DMS53 (cell line): ENCODE data around the gene ACTL10.
A peak's percentile ranks its signal among the peaks of the same experiment; 100 is the strongest.

ENCODE experiments used
- DNase-seq: peaks from one replicate; lab custom pipeline; 2025; lab: John Stamatoyannopoulos, UW

The ACTL10 gene

DNA sequence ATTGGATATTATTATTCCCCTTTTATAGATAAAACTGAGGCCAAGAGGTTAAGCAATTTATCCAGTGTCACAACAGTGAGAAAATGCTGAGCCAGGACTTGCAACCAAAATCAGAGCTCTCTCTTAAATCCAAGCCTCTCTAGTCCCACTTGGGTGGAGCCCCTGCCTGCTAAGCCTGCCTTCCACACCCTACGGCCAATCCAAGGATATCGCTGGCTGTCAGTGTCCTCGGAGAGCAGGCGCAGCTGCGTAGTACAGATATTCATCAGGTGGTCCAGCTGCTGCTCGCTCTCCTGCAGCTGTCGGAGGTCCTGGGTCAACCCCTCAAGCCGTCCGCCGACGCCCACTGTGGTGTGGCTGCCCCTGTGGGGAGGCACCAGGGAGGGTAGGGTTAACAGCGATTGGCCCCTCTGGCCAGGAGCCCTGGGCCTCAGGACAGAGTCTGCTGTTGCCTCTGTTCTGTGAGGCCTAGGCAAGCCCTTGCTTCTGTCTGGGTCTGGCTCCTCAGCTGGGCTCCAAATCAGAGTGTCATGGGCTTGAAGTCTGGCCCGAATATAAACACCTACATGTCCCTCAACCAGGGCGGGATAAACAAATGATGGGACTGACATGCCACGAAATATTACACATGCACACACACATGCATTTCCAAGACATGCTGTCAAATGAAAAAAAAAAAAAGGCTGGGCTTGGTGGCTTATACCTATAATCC lies 11.4 kb downstream of the ACTL10 start:
- no peak for DNase-seq

DNA sequence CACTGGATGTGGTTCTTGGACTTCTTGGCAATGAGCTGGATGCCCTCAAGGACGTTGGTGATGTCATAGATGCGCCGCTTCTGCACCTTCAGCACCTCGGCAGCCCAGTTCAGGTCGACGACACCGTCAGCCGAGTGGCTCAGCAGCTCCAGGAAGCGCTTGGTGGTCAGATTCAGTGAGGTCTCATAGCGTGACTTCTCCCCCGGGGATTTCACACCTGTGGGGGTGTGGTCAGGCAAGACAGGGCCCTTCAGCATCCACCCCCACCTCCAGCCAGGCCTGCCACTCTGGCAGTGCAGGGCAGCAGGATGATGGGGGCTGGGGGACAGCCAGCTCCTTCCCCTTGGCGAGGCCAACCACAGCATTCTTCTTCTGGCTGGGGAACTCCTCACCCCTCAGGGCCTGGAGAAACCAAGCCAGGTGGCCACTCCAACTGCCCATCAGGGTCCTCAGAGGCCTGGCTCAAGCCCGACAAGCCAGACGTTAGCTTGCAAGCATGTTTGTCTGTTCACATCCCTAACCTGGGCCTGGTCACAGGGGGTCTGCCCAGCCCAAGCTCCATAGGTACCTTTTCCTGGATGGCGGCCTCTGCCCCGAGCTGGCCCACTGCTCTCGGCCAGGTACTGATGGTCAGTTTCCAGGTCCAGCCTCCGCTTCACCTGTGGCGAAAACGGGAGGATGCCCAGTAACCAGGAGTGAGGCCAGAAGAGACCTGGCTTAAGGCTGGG lies 13.2 kb downstream of the ACTL10 start:
- no peak for DNase-seq

DNA sequence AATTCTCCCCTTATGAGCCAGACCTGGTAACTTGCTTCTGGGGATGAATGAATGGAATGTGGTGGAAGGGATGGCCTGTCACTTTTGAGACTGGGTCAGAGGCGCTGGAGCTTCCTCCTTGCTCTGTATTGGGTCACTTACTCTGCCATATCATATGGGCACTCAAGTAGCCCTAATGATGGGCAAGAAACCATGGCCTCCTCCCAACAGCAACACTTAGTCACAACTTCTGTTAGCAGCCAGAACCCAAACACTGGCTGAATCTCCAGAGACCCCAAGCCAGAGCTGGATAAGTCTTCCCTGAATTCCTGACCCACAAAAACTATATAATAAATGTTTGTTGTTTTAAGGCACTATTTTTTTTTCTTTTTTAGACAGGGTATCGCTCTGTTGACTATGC lies 13.9 kb downstream of the ACTL10 start:
- DNase-seq = no peak

DNA sequence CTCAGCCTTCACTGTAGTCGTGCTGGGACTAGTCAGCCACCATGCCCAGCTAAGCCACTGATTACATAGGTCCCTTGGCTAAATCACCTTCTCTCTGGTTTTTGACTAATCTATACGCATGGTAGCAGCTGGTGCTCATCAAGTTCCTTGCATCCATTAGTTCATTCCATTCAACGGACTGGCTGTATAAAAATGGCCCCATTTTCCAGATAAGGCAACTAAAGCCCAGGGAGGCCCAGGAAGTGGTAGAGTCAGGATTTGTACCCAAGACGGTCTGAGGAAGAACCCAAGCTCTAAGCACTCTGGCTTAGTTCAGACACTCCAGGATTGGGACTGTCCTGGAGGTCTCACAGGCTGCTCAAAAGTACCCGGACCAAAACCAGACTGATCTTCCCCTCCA lies 14.5 kb downstream of the ACTL10 start:
- no peak for DNase-seq

DNA sequence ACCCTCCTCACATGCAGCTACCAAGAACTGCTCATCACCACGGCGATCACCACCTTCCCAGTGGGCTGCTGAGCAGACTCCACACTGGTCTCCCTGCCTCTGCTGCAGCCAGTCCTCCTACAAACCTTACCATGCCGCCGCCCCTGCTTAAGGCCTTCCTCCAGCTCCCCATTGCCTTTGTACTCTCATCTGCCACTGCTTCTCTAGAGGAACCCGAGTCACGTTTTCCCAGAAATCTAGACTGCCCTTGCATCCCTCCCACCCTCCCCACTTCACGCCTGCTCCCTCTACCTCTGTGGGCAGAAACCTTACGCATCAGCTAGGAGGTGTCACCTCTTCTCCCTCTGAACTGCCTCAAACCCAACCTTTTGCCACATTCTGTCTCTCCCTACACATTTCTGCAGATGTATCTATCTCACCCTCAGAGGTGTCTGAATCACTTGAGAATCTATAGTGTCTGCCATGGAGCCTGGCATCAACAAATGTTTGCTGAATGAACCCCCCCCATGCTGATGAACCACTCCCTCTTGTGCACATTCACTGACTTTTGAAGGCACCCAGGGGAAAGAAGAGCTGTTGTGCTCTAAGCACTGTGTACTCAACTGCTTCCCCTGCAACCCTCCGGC lies 15.1 kb downstream of the ACTL10 start:
- no peak for DNase-seq

DNA sequence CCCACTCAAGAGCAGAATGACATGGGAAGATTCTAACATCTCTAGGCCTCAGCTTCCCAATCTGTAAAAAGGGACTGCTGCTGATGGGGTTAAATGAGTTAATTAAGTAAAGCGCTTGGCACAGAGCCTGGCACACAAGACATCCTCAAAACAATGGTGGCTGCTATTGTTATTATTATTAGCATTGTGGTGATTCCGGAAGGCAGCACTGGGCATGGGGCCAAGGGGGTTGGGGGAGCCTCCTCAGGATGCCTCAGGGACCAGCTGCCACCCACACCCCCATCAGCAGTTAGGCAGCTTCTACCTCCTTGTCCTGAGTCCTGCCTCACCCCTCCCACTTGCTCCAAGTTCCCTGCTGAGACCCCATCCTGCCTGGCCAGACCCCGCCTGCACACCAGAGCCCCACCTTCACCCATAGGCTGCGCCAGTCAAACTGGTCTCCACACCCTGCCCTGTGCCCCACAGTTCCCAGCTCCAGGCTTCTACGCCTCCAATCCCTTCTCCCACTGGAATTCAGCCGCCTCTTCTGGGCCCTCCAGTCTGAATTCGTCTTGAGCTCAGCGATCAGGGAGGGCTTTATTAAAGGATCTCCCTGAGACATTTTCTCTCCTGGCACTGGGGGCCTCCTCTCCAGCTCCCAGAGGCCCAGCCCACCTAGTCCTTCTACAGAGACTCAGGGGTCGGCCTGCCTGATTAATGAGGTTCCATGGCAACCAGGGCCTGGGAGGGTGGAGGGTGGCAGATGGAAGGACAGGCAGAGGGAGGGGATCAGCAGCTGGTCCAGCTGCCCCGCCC lies 18.0 kb downstream of the ACTL10 start:
- DNase-seq = no peak

DNA sequence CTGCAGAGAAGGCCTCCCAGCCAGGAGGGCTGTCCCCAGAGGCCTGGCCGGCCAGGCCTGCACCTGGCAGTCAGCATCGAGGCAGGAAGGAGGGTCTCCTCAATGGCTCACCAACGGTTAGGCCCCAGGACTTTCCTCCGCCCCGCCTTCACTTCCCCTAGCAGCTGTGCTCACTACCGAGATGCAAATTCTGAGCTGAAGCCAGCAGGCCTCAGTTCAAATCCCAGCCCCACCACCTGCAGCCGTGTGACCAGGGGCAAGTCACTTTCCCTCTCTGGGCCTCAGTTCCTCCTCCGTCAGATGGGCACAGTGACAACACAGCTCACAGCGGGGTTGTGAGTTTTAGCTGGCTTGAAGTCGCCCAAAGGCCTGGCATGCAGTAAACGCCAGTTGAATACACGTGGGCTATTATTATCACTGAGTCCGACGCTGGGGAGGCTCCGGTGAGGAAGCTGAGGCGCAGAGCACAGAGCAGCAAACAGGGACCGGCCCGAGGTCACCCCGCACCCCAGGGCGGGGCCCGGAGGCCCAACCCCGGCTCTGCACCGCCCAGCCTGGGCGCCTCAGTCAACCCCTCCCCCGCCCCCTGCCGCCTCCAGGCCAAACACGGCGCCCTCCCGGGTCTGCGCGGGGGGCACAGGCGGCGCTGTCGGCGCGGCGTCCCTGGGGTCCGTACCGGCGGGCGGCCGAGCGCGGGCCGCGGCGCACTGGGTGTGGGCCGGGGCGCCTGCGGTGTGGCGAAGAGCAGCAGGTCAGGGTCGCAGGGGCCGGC lies 18.8 kb downstream of the ACTL10 start:
- DNase-seq = peak; percentile 67

DNA sequence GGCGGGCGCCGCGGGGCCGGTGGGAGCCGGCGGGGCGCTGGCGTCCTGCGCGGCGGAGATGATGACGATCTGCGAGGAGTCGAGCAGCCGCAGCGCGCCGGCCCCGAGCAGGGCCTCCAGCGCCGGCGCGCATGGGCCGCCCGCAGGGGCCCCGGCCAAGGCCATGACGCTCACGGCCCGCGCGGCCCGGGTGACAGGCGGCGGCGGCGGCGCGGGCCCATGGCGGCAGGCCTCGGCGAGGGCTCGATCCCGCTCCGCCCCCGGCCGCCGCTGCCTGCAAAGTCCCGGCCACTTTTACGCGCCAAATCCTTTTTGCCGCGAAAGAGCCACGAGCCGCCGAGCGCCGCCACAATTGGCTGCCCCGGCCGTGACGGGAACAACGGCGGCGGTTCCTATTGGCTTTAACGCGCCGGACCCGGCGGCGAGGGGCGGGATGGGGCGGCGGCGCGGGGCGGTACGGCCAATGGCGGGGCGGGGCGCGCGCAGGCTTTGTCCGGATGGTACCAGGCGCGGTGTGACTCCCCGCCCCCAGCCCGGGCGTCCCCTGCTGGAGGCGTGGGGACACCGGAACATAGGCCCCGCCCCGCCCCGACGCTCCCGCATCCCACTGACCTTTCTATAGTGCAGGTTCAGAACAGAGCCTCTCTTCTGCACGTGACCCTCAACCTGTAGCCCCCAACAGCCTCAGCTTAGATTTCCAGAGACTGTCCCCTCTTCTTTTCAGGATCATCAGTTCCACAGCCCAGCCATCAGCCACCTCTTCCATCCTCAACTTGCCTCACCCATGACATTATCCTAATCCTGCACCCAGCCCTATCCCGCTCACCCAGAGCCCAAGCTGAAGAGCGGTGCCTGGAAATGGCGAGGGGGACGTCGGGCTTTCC lies 19.6 kb downstream of the ACTL10 start, which contains the start of gene E2F1:
Gene E2F1, minus strand, starts transcription at position 286 of the 884 bp plus-strand sequence. Its CDS starts 121 bp downstream, at position 165.
- DNase-seq = peak; percentile 97

DNA sequence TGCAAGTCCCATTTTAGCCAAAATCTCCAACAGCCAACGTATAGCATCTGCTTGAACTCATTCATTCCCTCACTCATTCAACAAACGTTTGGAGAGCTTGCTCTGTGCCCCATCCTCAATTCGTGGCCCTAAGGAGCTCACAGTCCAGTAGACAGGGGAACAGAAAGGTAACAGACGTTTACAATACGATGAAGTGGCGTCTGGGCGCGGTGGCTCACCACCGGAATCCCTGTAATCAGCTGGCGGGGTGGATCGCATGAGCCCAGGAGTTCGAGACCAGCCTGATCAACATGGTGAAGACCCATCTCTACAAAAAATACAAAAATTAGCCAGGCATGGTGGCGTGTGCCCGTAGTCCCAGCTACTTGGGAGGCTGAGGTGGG lies 20.2 kb downstream of the ACTL10 start:
- DNase-seq = no peak

DNA sequence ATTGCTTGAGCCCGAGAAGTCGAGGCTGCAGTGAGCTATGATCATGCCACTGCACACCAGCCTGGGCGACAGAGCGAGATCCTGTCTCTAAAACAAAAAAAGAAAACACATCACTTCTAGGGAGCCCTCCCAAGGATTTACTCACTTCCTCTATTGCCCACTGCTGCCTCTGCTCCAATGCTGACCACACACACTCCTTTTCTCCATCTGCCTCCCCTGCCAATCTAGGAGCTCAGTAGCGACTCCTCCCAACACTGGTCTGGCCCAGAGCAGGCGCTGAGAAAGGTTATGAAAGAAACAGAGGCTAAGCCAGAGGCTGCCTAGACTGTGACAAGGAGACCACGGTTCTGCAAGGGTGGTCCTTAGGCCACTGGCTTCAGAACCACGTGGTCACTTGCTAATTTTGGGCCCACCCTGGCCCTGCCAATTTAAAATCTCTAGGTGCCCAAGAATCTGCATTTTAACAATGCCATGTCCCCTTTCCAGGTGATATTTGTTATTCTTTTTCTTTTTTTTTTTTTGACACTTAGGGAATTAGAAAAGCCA lies 20.7 kb downstream of the ACTL10 start:
- no peak for DNase-seq

DNA sequence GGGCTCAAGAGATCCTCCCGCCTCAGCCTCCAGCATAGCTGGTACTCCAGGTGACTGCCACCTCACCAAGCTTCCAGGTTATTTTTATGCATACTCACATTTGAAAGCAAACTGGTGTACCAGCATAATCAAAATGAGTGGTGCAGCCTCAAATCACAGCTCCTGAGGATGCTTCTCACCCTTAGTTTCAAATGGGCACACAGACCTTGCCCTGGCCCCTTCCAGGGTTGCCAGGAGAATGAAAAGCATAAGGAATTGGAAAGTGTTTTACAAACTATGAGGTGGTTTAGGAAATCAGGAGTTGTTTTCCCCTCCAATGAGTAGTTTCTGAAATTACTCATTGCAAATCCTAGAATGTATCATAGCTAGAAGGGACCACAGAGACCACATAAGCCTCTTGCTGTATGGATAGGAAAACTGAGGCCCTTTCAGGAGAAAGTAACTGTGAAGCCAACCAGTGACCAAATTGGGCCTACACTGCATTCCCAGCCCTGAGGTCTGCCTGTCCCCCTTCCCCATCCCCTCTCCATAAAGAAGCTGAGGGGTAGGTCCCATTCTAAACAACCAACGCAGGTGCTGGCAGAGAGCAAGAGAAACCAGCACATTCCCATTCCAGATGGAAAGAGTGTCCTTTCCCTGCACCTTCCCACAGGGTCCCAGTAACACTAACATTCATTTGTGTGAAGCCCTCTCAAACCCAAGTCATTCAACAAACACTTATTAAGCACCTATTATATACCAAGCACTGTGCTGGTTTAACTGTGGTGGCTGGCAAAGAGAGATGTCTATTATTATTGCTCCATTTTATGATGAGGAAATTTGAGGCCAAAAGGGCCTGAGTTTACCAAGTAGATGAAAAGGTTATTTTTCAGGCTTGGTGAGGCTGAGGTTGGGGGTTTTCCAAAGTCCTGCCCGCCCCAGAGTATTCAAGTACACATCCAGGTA lies 21.5 kb downstream of the ACTL10 start:
- no peak for DNase-seq

DNA sequence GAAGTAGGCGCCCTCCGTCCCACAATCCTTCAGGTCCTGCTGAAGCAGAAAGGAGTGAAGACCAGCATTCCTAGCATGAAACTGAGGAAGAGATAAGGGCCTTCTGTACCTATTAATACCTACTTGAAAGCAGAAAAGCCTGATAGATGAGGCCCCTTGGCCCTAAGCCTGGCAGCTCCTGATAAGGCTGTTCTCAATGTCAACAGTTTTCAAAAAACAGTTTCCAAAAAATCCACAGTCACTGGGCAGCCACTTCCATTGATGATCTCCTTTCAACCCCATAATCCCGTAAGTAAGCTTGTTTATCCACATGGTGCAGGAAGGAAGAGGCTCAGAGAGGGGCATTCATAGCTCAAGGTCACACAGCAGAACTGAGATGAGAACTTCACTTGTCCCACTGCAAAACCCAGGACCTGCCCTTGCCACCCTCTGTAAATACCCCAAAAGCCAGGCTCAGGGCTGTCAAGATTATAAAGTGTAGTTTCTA lies 22.2 kb downstream of the ACTL10 start:
- no peak for DNase-seq

DNA sequence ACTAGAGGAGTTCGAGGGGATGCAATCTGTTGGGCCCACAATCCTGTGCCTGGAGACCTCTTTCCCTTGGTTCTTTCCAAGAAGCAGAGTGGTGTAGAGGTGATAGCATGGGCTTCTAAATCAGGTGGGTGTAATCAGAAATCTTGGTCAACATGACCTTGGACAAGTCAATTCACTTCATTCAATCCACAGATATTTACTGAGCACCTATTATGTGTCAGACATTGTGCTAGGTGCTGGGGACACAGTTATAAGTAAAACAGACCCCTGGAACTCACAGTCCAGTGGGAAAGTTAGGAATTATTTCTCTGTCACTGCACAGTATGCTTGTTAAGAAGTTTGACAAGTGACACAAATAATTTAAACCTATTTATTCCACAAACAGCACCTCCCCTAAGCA lies 22.8 kb downstream of the ACTL10 start:
- DNase-seq = no peak

DNA sequence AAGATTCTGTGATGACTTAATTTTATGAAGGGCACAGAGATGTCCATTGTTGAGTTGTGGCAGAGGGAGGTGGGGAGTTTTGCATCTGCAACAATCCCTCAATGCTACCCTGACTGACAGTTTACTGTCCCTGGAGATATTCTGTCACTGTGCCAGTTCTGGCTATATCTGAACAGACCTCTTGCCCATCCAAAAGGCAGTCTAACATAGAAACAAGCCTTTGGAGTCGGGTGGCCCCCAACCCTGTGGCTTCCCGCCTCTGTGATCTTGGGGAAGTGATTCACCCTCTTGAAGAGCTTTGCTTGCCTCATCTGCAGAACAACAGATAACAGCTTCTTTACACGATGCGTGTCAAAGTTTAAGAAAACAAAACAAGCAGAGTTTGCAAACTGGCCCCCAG lies 23.2 kb downstream of the ACTL10 start:
- DNase-seq = peak; percentile 68

DNA sequence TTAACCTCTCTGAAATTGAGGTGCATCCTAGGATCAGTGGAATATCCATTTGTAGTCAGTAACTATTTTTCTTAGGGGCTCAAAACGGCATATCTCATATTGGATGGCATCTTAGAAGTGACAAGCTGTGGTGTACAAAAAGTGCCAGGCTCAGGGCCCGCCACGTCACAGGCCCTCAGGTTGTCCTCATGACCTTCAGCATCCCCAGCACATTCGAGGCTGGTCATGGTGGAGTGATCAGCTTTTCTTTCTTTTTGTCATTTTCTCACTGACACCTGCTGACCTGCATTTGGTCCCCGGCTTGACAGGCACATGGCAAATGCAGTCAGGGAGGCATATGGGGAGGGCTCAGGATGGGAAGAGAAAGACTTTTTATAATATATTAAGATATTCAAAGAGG lies 26.5 kb downstream of the ACTL10 start:
- peak; percentile 26 for DNase-seq

DNA sequence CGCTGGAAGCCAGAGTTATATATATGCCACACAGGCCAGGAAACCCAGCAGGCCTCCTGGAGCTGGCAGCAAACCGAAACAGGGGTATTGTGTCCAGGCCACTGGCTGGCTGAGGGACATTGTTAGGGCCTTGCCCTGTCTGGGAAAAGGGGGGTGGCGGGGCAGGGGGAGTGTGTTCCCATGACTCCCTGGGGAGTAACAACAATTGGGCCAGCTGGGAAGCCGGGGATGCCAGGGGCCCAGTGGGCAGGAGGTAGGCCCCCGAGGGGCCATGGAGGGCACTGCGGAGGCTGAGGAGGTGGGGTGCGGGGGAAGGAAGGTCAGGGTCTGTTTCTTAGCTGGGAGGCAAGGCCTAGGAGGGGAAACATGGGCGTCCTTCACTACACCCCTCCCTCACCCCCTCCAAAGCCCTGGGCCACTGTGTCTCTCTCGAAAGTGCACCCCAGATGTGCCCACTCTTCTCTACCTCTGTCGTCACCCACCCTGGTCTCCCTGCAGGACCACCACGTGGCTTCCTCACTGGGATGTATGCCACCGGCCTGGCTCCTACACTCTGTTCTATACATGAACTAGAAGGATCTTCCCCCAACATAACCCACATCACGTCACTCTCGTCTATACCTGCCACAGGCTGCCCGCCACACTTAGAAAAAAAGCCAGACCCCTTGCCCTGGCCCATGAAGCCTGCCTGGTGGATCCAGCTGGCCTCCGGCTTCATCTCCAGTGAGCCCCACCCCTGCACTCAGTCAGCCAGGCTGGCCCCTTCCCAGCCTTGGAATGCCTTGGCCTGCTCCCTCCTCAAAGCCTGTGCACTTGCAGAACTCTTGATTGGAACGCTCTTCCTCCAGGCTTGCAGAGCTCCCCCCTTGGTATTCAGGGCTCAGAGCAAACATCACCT lies 27.2 kb downstream of the ACTL10 start:
- no peak for DNase-seq

DNA sequence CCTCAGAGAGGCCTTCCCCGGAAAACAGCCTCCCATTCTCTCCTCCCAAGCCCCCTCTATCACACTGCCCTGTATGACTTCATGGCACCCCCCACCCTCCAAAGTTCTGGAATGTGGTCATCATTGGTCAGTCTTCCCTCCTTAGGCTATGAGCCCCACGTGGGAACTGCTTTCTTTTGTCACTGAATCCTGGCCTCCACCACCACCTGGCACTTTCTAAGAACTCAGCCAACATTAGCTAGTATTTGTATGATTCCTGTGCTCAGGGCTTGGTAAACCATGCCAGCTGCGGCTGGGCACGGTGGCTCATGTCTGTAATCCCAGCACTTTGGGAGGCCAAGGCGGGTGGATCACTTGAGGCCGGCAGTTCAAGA lies 27.9 kb downstream of the ACTL10 start:
- peak; percentile 16 for DNase-seq

DNA sequence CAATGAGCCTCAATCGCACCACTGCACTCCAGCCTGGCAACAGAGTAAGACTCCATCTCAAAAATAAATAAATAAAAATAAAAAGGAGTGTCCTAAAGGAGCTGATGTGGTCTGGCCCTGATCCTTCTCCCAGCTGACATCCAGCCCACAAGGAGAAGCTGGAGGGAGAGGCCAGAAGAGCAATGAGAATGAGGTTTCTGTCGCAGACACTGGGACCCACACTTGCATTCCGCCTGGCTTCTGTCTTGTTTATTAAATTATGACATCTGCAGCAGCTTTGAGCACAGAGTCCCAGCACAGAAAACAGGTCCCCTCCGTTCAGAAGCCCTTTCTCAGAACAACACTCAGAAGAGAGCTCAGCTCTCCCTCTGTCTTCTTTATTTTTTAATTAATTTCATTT lies 29.7 kb downstream of the ACTL10 start:
- no peak for DNase-seq
